ENCODE measurements around the gene CUTA.

Gene CUTA, protein sequence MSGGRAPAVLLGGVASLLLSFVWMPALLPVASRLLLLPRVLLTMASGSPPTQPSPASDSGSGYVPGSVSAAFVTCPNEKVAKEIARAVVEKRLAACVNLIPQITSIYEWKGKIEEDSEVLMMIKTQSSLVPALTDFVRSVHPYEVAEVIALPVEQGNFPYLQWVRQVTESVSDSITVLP

DNA sequence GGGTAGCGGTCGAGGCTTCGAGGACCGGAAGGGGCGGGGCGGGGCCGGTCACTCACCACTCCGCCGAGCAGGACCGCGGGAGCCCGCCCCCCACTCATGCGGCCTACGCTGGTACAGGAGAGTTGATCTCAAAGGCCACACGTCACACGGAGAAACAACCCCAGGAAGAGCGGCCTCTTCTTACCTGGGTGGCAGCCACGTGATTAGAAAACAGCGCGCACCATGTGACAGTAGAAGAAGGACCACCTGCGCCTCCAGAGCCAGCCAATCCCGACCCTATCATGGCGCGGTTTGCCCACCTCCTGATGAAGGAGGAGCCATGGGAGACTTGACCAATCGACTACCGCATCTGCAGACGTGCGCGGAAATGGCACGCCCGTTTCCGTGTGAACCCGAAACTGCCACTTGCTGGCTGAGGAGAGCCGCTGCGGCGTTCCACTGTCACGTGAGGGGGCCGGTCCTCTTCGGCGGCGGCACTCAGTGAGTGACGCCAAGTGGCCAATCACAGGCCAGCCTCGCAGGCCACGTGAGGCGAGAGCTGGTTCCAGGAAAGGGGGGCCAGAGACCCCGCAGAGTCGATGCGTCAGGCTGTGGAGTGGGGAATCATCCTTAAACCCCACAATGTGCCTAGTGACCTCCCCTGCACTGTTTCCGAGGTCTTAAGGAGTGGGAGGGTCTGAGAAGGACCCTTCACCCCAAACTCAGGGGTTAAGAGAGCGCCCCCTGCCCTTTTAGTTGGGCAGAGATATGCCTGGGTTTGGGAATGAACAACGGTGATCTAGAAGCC is at the start of gene CUTA:
Gene CUTA, minus strand, starts transcription at position 205 of the 787 bp plus-strand sequence. Its CDS starts 107 bp downstream, at position 98.
- DNase-seq (ENCODE audit: low read depth in 1 of 2, low spot score in 1 of 2): peak; percentile 89 to 98

DNA sequence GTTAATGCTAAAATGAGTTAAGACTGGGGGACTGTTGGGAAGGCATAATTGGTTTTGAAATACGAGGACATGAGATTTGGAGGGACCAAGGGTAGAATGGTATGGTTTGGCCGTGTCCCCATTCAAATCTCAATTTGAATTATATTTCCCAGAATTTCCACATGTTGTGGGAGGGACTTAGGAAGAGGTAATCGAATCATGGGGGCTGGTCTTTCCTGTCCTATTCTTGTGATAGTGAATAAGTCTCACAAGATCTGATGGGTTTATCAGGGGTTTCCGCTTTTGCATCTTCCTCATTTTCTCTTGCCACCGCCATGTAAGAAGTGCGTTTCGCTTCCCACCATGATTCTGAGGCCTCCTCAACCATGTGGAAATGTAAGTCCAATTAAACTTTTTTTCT is 49.2 kb upstream of the CUTA start:
- no peak for DNase-seq (ENCODE audit: low read depth in 1 of 2, low spot score in 1 of 2)

DNA sequence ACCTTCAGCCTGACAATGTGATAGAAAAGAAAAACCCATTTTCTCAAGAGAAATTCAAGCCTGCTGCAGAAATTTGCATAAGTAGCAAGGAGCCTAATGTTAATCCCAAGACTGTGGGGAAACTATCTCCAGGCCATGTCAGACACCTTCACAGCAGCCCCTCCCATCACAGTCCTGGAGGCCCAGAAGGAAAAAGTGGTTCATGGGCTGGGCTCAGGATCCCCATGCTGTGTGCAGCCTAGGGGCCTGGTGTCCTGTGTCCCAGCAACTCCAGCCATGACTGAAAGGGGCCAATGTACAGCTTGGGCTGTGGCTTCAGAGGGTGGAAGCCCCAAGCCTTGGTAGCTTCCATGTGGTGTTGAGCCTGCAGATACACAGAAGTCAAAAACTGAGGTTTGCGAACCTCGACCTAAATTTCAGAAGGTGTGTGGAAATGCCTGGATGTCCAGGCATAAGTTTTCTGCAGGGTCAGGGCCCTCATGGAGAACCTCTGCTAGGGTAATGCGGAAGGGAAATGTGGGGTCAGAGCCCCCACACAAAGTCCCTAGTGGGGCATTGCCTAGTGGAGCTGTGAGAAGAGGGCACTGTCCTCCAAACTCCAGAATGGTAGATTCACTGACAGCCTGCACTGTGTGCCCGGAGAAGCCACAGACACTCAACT is 48.3 kb upstream of the CUTA start:
- DNase-seq (ENCODE audit: low read depth in 1 of 2, low spot score in 1 of 2): no peak

DNA sequence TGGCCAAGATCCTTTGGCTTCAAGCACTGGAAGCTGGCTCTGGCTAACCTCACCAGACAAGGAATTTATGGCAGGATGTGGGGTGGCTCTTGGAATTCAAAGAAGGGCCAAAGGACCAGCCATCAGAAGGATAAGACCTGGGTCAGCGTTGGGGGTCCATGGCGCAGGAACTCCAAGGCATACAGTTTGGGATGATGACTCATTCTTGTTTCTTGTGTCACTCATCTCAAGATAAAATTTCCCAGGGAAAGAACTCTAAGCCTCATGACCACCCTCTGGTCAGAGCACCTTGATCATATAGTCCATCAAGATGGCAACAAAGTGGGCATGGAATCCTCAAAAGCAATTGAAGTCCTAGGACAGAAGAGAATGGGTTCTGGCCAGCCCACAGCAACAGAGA is 41.3 kb upstream of the CUTA start:
- no peak for DNase-seq (ENCODE audit: low read depth in 1 of 2, low spot score in 1 of 2)

DNA sequence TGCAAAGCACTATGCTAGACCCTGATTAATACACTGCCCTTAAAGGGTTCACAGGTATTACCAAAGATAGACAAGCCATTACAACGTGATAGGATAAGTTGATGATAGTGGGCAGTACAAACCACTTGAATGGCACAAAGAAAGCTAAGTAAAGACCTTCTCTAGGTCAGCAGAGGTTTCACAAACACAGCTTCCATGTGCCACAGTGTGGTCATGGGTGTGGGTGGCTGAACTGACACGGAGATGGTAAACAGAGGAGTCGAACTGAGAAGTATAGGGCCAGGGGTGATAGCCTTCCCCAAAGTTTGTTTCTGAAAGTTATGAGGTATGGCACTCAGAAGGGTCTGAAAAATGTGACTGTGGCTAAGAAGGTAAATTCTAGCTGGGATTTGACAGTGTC is 40.8 kb upstream of the CUTA start:
- DNase-seq (ENCODE audit: low read depth in 1 of 2, low spot score in 1 of 2): no peak

DNA sequence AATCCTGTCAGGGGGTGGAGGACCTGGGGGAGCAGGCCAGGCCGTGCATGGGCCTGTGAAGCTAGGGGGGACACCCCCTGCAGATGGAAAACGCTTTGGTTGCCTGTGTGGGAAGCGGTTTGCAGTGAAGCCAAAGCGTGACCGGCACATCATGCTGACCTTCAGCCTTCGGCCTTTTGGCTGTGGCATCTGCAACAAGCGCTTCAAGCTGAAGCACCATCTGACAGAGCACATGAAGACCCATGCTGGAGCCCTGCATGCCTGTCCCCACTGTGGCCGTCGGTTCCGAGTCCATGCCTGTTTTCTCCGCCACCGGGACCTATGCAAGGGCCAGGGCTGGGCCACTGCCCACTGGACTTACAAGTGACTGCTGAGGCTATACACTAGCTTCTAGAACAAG is 38.2 kb upstream of the CUTA start:
- DNase-seq (ENCODE audit: low read depth in 1 of 2, low spot score in 1 of 2): no peak

DNA sequence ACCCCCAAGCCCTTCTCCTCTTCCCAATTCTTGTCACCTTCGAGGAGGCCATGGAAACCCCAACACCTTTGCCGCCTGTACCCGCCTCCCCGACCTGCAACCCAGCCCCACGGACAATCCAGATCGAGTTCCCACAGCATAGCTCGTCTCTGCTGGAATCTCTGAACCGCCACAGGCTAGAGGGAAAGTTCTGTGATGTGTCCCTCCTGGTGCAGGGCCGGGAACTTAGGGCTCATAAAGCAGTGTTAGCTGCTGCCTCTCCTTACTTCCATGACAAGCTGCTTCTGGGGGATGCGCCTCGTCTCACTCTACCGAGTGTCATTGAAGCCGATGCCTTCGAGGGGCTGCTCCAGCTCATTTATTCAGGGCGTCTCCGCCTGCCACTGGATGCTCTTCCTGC is 37.1 kb upstream of the CUTA start:
- DNase-seq (ENCODE audit: low read depth in 1 of 2, low spot score in 1 of 2): no peak

DNA sequence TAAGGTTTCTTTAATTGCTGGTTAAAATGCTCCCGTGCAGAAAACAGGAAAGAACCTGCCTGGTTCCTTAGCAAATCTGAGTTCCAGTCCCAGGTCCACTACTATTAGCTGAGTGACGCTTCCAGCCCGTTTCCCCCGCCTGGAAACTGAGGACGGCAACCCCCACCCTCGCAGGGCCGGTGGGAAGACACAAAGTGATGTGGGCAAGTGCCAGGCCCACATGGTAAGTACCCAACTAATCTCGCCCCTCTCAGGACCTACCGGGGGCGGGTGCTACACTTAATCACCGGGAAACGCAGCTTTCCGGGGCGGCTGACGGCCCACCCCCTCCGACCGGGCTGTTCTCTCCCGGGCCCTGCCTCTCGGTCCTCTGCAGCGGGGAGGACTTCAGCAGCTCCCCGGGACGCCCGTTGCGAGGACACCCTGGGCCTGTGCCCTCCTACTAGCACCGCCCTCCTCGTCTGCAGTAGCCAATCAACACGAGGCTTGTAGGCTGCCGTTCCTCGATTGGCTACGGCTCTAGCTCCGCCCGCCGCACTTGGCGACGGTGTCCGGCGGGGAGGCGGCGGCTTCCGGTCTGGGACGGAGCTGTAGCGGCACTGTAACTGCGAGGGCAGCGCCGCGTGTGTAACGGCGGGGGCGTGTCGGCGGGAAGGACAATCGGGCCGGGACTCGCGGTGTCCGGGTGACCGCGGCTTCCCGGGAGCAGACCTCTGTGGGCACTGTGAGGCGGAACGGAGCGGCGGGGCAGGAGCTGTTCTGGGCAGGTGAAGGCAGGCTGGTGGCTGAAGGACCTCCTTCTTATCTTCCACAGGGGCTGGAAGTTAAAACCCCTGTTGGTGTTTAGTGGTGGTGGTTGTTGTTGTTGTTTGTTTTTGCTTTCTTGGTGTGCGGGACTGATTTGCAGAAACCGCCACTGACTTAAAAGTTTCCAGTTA is 36.4 kb upstream of the CUTA start, which contains the start of gene ZBTB9:
Gene ZBTB9, plus strand, starts transcription at position 568 of the 938 bp plus-strand sequence. CDS start 525 bp downstream, outside the sequence.
- DNase-seq (ENCODE audit: low read depth in 1 of 2, low spot score in 1 of 2): peak; percentile 81 to 93

DNA sequence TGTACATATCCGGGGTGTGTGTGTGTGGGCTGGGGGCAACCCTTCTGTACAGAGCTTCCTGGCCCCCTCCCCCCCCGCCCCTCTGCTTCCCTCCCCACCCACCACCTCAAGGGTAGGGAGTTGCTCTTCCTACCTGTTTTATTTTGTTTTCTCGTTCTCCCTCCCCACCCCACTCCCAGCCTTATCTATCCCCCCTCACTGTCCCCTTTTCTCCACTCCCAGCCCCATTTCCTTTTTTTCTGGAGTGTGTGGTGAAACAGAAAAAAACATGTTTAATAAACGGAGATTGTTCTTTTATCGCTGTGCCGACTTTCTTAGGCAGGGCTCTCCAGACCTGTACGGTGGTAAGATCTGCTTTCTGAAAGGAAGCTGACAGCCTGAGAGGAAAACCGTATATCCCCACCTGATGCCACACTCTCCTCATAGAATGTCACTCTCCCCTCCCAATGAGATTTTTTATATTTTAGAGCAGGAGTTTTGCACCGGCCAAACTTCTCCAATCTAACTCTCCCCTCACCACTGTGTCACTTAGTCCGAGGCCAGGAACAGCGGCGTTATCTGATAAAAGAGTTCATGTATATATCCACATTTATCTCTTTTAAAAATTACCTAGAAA is 35.6 kb upstream of the CUTA start:
- no peak for DNase-seq (ENCODE audit: low read depth in 1 of 2, low spot score in 1 of 2)

DNA sequence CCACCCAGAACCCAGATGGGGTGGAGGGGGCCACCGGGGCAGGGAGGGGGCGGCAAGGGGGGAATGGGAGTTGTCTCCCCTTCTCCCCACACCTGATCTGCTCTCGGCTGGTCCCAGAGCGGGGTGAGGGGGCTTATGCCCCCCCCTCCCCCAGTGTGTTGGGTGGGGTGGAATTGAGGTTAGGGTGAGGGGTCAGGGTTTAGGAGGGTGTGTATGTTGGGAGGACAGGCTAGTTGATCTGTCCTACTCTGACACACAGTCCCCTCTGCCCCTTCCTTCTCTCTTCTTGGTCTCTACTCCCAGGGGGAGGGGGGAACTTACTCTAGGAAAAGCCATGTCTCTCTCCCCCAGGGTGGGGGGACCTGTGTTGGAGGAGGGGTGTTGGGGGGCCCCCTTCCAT is 34.6 kb upstream of the CUTA start:
- DNase-seq (ENCODE audit: low read depth in 1 of 2, low spot score in 1 of 2): no peak

DNA sequence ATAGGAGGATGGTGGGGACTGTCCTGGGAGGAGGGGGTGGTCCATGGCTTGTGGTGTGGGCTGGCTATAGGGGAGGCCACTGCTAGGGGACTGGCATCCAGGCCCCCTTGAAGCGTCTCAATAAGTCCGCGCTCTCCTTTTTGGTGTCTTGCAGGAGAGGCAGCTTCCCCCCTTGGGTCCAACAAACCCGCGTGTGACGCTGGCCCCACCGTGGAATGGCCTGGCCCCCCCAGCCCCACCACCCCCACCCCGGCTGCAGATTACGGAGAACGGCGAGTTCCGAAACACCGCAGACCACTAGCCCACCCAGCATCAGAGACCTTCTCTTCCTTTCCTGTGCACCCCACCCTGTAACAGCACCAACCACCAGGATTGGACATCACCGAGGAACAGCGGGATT is 33.7 kb upstream of the CUTA start:
- no peak for DNase-seq (ENCODE audit: low read depth in 1 of 2, low spot score in 1 of 2)

DNA sequence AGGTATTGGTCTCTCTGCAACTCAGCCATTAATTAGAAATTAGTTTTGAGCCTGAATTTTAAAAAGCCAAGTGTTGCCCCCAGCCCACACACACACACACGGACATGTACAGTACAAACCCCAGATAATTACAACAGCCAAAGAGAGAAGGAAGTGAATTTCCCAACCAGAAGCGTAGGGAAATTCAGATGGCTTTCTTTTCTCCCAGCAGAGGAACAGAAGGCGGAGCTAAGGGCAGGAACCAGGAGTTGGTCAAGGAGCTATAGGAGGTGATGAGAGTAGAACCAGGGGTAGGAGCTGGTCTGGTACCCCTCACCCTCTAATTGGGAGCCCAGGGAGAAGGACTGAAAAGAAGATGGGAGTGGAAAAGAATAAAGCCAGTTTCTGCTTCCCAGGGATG is 32.5 kb upstream of the CUTA start:
- no peak for DNase-seq (ENCODE audit: low read depth in 1 of 2, low spot score in 1 of 2)

DNA sequence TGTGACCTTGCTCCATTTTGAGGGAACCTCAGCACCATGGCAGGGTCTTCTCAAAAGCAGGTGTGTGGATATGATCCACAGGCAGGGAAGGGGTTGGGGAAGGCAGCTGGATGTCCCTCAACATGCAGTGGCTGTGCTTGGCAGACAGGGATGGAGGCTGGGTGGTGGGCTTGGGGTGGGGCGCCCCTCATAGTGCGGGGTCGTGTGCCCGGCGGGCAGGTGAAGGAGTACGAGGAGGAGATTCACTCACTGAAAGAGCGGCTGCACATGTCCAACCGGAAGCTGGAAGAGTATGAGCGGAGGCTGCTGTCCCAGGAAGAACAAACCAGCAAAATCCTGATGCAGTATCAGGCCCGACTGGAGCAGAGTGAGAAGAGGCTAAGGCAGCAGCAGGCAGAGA is 28.4 kb upstream of the CUTA start:
- no peak for DNase-seq (ENCODE audit: low read depth in 1 of 2, low spot score in 1 of 2)

DNA sequence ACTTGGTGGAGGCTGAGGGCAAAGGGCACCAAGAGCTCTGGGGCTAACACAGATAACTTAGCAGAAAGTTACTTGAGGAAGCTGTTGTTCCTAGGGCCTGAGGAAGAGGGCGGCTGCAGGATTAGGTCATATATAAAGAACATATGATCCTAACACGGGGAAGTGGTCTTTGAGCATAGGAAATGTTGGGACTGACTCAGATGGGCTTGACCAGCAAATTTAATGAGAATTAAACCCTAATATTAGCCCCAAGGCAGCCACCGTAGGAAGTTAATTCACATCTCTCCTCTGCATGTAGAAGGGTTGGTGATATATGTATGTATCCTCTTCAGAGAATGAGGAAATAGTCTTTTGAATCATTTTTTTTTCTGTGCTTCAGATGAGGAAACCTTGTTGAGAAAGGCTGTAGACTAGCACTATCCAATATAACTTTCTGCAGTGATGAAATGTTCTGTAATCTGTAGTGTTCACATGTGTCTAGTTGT is 27.3 kb upstream of the CUTA start:
- DNase-seq (ENCODE audit: low read depth in 1 of 2, low spot score in 1 of 2): no peak

DNA sequence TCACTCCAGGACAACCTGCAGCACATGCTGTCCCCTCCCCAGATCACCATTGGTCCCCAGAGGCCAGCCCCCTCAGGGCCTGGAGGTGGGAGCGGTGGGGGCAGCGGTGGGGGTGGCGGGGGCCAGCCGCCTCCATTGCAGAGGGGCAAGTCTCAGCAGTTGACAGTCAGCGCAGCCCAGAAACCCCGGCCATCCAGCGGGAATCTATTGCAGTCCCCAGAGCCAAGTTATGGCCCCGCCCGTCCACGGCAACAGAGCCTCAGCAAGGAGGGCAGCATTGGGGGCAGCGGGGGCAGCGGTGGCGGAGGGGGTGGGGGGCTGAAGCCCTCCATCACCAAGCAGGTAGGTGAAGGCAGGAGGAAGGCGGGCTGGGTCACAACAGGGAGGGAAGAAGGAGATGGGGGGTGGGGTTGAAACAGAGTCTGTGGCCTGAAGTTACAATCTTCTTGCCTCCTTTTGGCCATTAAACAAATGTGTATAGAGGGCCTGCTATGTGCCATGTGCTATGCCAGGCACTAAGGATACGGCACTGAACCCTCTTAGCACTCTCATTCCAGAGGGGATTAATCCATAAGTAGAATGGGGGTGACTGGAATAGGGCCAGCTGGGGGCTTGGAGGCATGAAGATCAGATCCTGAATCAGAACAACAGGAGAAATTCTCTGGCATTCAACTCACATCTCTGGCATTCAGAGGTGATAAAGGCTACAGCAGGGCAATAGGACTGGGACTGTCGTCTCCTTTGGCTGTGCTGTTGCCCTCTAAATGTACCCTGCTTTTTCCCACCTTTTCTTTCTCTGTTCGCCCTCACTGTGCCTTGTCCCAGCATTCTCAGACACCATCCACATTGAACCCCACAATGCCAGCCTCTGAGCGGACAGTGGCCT is 26.0 kb upstream of the CUTA start:
- no peak for DNase-seq (ENCODE audit: low read depth in 1 of 2, low spot score in 1 of 2)

DNA sequence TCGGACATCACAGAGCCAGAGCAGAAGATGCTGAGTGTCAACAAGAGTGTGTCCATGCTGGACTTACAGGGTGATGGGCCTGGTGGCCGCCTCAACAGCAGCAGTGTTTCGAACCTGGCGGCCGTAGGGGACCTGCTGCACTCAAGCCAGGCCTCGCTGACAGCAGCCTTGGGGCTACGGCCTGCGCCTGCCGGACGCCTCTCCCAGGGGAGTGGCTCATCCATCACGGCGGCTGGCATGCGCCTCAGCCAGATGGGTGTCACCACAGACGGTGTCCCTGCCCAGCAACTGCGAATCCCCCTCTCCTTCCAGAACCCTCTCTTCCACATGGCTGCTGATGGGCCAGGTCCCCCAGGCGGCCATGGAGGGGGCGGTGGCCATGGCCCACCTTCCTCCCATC is 25.1 kb upstream of the CUTA start:
- DNase-seq (ENCODE audit: low read depth in 1 of 2, low spot score in 1 of 2): no peak

DNA sequence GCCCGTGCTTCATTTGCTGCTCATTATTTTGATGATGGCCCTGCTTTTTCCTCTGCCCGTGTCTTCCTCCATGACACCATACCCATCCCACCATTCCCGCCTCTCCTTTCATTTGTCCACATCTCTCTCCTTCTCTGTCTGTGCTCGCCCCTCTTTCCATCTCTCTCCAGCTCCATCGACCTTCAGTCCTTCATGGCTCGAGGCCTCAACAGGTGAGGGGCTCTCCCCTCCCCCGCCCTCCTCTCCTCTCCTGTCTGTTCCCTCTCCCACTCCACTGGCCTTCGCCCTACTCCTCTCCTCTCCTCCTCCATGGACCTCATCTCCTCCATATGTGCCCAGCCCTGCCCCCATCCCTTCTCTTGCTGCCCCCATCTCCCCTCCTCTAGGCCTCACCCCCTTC is 24.4 kb upstream of the CUTA start:
- no peak for DNase-seq (ENCODE audit: low read depth in 1 of 2, low spot score in 1 of 2)

DNA sequence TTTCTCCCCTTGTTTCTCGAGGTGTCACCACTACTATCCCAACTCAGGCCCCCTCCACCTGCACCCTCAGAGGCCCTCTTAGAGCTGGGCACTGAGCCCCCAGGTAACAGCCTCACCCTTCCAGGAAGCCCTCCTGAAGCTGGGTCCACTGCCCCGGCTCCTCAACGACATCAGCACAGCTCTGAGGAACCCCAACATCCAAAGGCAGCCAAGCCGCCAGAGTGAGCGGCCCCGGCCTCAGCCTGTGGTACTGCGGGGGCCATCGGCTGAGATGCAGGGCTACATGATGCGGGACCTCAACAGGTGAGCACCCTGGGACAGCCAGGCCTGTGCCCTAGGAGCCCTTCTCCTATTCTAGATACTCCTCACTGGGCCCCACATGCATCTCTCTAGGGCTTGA is 23.6 kb upstream of the CUTA start:
- DNase-seq (ENCODE audit: low read depth in 1 of 2, low spot score in 1 of 2): no peak

DNA sequence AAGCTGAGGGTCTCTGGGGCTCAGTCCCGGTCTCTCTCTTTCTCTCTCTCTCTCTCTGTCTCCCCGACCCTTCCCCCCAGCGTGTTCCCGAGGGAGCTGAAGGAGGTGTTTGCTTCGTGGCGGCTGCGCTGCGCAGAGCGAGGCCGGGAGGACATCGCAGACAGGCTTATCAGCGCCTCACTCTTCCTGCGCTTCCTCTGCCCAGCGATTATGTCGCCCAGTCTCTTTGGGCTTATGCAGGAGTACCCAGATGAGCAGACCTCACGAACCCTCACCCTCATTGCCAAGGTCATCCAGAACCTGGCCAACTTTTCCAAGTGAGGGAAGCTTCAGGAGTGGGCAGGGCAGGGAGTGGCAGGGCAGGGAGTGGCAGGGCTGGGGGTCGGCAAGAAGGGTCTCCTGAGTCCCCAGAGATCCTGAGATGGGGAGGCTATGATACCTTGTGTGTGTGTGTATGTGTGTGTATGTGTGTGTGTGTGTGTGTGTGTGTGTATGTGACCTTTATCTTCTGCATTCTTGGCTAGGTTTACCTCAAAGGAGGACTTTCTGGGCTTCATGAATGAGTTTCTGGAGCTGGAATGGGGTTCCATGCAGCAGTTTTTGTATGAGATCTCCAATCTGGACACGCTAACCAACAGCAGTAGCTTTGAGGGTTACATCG is 22.9 kb upstream of the CUTA start:
- DNase-seq (ENCODE audit: low read depth in 1 of 2, low spot score in 1 of 2): no peak
